ENCODE measurements around the gene TNFRSF8. TPM values are rescaled to one million over a fixed set of nuclear protein-coding genes. Genes with fewer than 3 reads are reported as not detected.
A peak's percentile ranks its signal among the peaks of the same experiment; 100 is the strongest.

The TNFRSF8 gene
- polyA plus RNA-seq, 2 of the 4 experiments (the other 2 are of a cell fraction), result 0.05 TPM; not detected in 1

DNA sequence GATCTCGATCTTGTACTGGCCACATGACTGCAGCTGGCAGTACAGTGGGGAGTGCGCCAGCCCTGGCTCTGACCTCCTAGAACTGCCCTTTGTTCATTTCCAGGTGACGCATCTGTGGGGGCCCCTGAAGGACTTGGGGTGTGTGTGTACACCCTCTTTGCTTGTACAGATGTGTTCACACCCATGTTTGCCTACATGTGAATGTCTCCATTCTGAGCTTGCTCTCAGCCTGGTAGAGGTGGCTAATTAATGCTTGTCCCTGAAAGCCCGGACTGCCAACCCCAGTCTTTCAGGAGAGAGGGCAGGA, 123.5 kb downstream of the TNFRSF8 start:
- Histone ChIP-seq H3K4me3 (no peak overlapping the region), H3K4me1 (peaks cover 6% of the 10 kb centered on the region; the same call in 2 of the 3 replicates), H3K9me3 (no peaks in the 10 kb centered on the region), H3K4me2 (no peak overlapping the region), H3K27ac (no peak overlapping the region)
- FAIRE-seq (no peak), ATAC-seq (no peak), DNase-seq (ENCODE audit: low read depth in 1 of 2, low spot score in 1 of 2) (no peak)
- ChIA-PET CTCF (interaction anchor here (0.5 to 3.4 kb wide), 2 partner anchors 62 to 472 kb away, joined by 4 to 18 read pairs; no protein-coding TSS in a partner anchor), POLR2A (no interaction called here)
- TF ChIP-seq POLR2A (IDR thresholded peaks at IDR 0.05; ENCODE audit: low read length), result no peak
- WGBS (ENCODE audit: missing lambda C conversion rate), result 56% methylated on average over 2 of the region's 4 CpGs

DNA sequence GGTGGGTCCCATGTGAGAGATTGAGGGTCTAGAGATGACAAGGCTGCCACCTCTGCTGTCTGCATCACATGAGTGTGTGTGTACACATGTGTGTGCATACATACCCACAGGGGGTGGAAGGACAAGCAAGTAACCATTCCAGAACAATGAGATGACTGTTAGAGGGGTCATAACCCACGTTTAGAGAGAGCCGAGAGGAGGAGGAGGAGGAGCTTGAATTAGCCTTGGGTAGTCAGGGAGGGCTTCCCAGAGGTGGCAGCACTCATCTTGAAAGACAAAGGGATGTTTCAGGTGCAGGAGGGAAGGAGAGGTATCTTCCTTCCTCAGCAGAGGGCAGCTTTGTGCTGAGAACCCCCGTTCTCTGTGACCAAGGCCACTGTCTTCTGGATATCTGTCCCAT, 125.0 kb downstream of the TNFRSF8 start:
- H3K27ac ChIP-seq, result no peak overlapping the region
- H3K4me3 ChIP-seq, result no peak overlapping the region
- WGBS (ENCODE audit: missing lambda C conversion rate), result 31% methylated on average over 3 of the region's 3 CpGs
- ATAC-seq, result no peak
- ChIA-PET CTCF (interaction anchor here (1.5 to 3.4 kb wide), 3 partner anchors 10 to 64 kb away, joined by 4 to 18 read pairs (median 5); no protein-coding TSS in a partner anchor), POLR2A (no interaction called here)
- H3K4me1 ChIP-seq, result peaks cover 6% of the 10 kb centered on the region; the same call in 2 of the 3 replicates
- H3K9me3 ChIP-seq, result no peaks in the 10 kb centered on the region
- peak; percentile 81 for TF ChIP-seq ZFP36 (IDR thresholded peaks at IDR 0.05; ENCODE audit: borderline replicate concordance, partially characterized antibody)
- TF ChIP-seq, protein P1, sequence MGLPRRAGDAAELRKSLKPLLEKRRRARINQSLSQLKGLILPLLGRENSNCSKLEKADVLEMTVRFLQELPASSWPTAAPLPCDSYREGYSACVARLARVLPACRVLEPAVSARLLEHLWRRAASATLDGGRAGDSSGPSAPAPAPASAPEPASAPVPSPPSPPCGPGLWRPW (IDR thresholded peaks at IDR 0.05), result no peak
- no peak for DNase-seq (ENCODE audit: low read depth in 1 of 2, low spot score in 1 of 2)
- no peak overlapping the region for H3K4me2 ChIP-seq
- no peak for FAIRE-seq

DNA sequence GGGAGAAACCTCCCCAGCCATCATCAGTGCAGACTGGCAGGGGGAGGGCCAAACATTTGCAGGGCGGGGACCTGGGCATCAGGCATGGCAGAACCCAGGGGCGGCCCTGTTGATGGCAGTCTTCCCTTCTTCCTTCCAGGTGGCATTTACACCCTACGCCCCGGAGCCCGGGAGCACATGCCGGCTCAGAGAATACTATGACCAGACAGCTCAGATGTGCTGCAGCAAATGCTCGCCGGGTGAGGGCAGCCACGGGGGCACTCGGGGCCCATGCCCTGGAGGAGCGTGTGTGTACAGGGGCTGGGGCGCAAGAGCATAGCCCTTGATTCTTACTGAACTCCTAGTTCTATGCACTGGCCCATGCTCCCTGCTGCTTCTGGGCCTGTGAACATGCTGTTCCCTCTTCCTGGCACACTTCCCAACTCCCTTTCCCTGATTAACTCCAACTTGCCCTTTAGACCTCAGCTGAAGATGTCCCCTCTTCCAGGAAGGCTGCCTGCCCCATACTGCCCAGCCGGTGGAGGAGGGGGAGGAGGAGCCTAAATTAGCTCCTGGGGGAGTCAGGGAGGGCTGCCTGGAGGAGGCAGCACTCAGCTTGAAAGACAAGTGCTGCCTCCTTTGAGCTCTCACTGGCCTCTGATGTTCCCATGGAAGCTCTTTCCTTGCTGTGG, 125.7 kb downstream of the TNFRSF8 start:
- no peak for ATAC-seq

DNA sequence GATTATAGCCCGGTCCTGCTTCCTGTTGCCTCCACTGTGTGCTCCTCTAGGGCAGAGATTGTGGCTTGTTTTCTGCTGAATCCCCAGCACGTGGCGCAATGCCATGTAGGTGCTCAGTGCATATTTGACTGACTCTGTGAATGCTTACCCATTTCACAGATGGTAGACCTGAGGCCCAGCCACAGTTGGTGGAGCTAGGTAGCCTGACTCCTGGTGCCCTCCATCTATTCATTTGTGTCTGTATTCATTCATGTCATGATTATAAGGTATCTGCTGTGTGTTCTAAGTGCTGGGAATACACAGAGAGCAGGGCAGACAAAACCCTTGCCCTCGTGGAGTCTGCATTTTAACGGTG, 126.2 kb downstream of the TNFRSF8 start:
- TF ChIP-seq GATA3 (IDR thresholded peaks at IDR 0.05; ENCODE audit: borderline replicate concordance) (no peak), KDM5A (IDR thresholded peaks at IDR 0.05) (no peak), SMC3 (IDR thresholded peaks at IDR 0.05) (no peak), CHD2 (IDR thresholded peaks at IDR 0.05; ENCODE audit: low read length, partially characterized antibody) (no peak), TP53 (CRISPR knock-in tag; IDR thresholded peaks at IDR 0.05) (no peak), TFCP2L1 (CRISPR knock-in tag; IDR thresholded peaks at IDR 0.05) (no peak), ESRRA (IDR thresholded peaks at IDR 0.05; ENCODE audit: borderline replicate concordance, low read length) (no peak), FOSB (CRISPR knock-in tag; IDR thresholded peaks at IDR 0.05) (no peak)
- TF ChIP-seq, protein P1 (IDR thresholded peaks at IDR 0.05), result no peak
- 39% methylated on average over 5 of the region's 5 CpGs for WGBS (ENCODE audit: missing lambda C conversion rate)
- FAIRE-seq, result no peak
- POLR2A ChIA-PET, result no interaction called here
- DNase-seq (ENCODE audit: low read depth in 1 of 2, low spot score in 1 of 2), result no peak
- CTCF ChIA-PET, result interaction anchor here (1.0 to 2.4 kb wide), 4 partner anchors 8 to 64 kb away, joined by 3 to 10 read pairs (median 4); no protein-coding TSS in a partner anchor
- no peak overlapping the region for H3K4me3 ChIP-seq
- H3K27ac ChIP-seq, result no peak overlapping the region
- ATAC-seq, result no peak
- peaks cover 1% of the 10 kb centered on the region; the same call in 2 of the 3 replicates for H3K4me1 ChIP-seq
- H3K4me2 ChIP-seq, result no peak overlapping the region
- H3K9me3 ChIP-seq, result no peaks in the 10 kb centered on the region

More for the DNA sequence above, 125.7 kb downstream of the TNFRSF8 start:
- H3K9me3 ChIP-seq, result no peaks in the 10 kb centered on the region
- DNase-seq (ENCODE audit: low read depth in 1 of 2, low spot score in 1 of 2) (no peak), FAIRE-seq (no peak)
- no peak overlapping the region for H3K4me3 ChIP-seq
- H3K27ac ChIP-seq, result no peak overlapping the region
- POLR2A ChIA-PET, result no interaction called here
- 57% methylated on average over 1 of the region's 13 CpGs for WGBS (ENCODE audit: missing lambda C conversion rate)
- H3K4me1 ChIP-seq, result peaks cover 6% of the 10 kb centered on the region; the same call in 2 of the 3 replicates
- no peak overlapping the region for H3K4me2 ChIP-seq
- CTCF ChIA-PET, result interaction anchor here (1.0 to 3.4 kb wide), 5 partner anchors 9 to 64 kb away, joined by 3 to 18 read pairs (median 5); no protein-coding TSS in a partner anchor
- no peak for TF ChIP-seq NR3C1 (IDR thresholded peaks at IDR 0.05)
- TF ChIP-seq, protein P2, sequence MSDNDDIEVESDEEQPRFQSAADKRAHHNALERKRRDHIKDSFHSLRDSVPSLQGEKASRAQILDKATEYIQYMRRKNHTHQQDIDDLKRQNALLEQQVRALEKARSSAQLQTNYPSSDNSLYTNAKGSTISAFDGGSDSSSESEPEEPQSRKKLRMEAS (IDR thresholded peaks at IDR 0.05), result no peak
- peak; percentile 92 for TF ChIP-seq ZFP36 (IDR thresholded peaks at IDR 0.05; ENCODE audit: borderline replicate concordance, partially characterized antibody)
- no peak for TF ChIP-seq RARB (CRISPR knock-in tag; IDR thresholded peaks at IDR 0.05)
- TF ChIP-seq, protein P3, sequence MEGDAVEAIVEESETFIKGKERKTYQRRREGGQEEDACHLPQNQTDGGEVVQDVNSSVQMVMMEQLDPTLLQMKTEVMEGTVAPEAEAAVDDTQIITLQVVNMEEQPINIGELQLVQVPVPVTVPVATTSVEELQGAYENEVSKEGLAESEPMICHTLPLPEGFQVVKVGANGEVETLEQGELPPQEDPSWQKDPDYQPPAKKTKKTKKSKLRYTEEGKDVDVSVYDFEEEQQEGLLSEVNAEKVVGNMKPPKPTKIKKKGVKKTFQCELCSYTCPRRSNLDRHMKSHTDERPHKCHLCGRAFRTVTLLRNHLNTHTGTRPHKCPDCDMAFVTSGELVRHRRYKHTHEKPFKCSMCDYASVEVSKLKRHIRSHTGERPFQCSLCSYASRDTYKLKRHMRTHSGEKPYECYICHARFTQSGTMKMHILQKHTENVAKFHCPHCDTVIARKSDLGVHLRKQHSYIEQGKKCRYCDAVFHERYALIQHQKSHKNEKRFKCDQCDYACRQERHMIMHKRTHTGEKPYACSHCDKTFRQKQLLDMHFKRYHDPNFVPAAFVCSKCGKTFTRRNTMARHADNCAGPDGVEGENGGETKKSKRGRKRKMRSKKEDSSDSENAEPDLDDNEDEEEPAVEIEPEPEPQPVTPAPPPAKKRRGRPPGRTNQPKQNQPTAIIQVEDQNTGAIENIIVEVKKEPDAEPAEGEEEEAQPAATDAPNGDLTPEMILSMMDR (IDR thresholded peaks at IDR 0.05), result no peak

Data from A549 (cell line).